Endothelial cell of umbilical vein (primary cell): ENCODE results near the gene AKT2. TPM values are rescaled to one million over a fixed set of nuclear protein-coding genes. Genes with fewer than 3 reads are reported as not detected.

Experiments
- microRNA counts: library from miRNA; unstranded; fragments of <30 nt; microRNA quantifications from one replicate; lab custom pipeline; 2016
- microRNA-seq: library from miRNA; unstranded; fragments of <30 nt; microRNA quantifications from one replicate; pipeline ENCODE4 v1.2.0, GENCODE V29; 2021; ENCODE audit warnings: borderline number of aligned reads, borderline replicate concordance
- polyA plus RNA-seq, 4 experiments: library from polyadenylated mRNA; depleted of rRNA in 3 of 4; stranded (reverse) in 3 of 4; unstranded in 1 of 4; fragments of >200 nt; gene quantifications; 2 replicates each; pipeline versions ENCODE4 v1.2.1 to v1.2.3, GENCODE V29; 2011 to 2012; ENCODE audit warnings: missing spikeins in 1 of 4
- small RNA-seq: library from RNA; depleted of rRNA; stranded (forward); fragments of <200 nt; gene quantifications from one replicate; pipeline ENCODE3, GENCODE V24; 2012; ENCODE audit warnings: low replicate concordance, low read depth; ENCODE audit not compliant: insufficient read depth, insufficient read length
- total RNA-seq: library from RNA; stranded (reverse); gene quantifications from 2 replicates; pipeline ENCODE4 v1.2.3, GENCODE V29; 2021

Gene AKT2
- total and polyA plus RNA-seq, 2 donors (not counting 3 experiments of a cell fraction or from before 2014, with no cell fraction given): 65.2 to 69.8 TPM

MicroRNAs encoded within 50 kb of the gene (microRNA counts, 767-probe panel; counts per million panel counts)
- 723 counts per million, percentile 96 among the panel's probes with 10 or more counts for microRNA hsa-miR-641 (lab: Ali Mortazavi, UCI)

Small RNA genes within 50 kb of the gene (microRNA-seq; reads per million reads assigned to microRNA genes)
- gene MIR641: 19.2 reads per million, percentile 35 among the genes with 10 or more reads in this experiment

Small RNA genes within 50 kb of the gene (small RNA-seq; reads per million reads assigned to genes)
- gene MIR641 (2.0 reads per million), gene RNU6-945P (not detected)

Other genes starting within 250 kb of the AKT2 start
- 13.0 and 13.5 TPM in 2 replicates for gene ZNF780B, start 229.1 kb downstream of the AKT2 start, total RNA-seq
- gene ZNF780B, start 229.1 kb downstream of the AKT2 start, polyA plus RNA-seq: 2.6 and 2.8 TPM in 2 replicates
- 9.9 and 11.6 TPM in 2 replicates for gene ZNF780A, start 194.4 kb downstream of the AKT2 start, total RNA-seq
- gene ZNF780A, start 194.4 kb downstream of the AKT2 start, polyA plus RNA-seq: 5.9 and 7.3 TPM in 2 replicates
- 16.5 and 19.4 TPM in 2 replicates for gene MAP3K10, start 93.9 kb downstream of the AKT2 start, total RNA-seq
- gene MAP3K10, start 93.9 kb downstream of the AKT2 start, polyA plus RNA-seq: 6.3 and 7.7 TPM in 2 replicates
- not detected in 2 replicates for gene TTC9B, start 67.0 kb downstream of the AKT2 start, total RNA-seq
- not detected in 2 replicates for gene TTC9B, start 67.0 kb downstream of the AKT2 start, polyA plus RNA-seq
- not detected in 2 replicates for gene CCNP, start 58.7 kb downstream of the AKT2 start, total RNA-seq
- gene CCNP, start 58.7 kb downstream of the AKT2 start, polyA plus RNA-seq: 0.10 TPM in 1 of 2 replicates, not detected in the other
- gene C19orf47, start 63.1 kb upstream of the AKT2 start, total RNA-seq: 16.4 and 17.3 TPM in 2 replicates
- gene C19orf47, start 63.1 kb upstream of the AKT2 start, polyA plus RNA-seq: 27.0 and 29.2 TPM in 2 replicates
- gene PLD3, start 63.4 kb upstream of the AKT2 start, total RNA-seq: 166 and 172 TPM in 2 replicates
- 479 and 620 TPM in 2 replicates for gene PLD3, start 63.4 kb upstream of the AKT2 start, polyA plus RNA-seq
- not detected in 2 replicates for gene HIPK4, start 104.8 kb upstream of the AKT2 start, total RNA-seq
- gene HIPK4, start 104.8 kb upstream of the AKT2 start, polyA plus RNA-seq: 0.12 and 0.19 TPM in 2 replicates
- gene PRX, start 128.0 kb upstream of the AKT2 start, total RNA-seq: 1.3 and 1.7 TPM in 2 replicates
- 0.43 and 0.80 TPM in 2 replicates for gene PRX, start 128.0 kb upstream of the AKT2 start, polyA plus RNA-seq
- gene SERTAD1, start 140.6 kb upstream of the AKT2 start, total RNA-seq: 8.8 and 10.0 TPM in 2 replicates
- gene SERTAD1, start 140.6 kb upstream of the AKT2 start, polyA plus RNA-seq: 15.3 and 16.9 TPM in 2 replicates
- gene SERTAD3, start 159.0 kb upstream of the AKT2 start, total RNA-seq: 29.9 and 32.0 TPM in 2 replicates
- gene SERTAD3, start 159.0 kb upstream of the AKT2 start, polyA plus RNA-seq: 13.3 and 17.7 TPM in 2 replicates
- gene BLVRB, start 180.4 kb upstream of the AKT2 start, total RNA-seq: 30.8 and 35.8 TPM in 2 replicates
- gene BLVRB, start 180.4 kb upstream of the AKT2 start, polyA plus RNA-seq: 113 and 175 TPM in 2 replicates
- gene SPTBN4, start 181.7 kb upstream of the AKT2 start, total RNA-seq: not detected in 2 replicates
- 0.03 and 0.33 TPM in 2 replicates for gene SPTBN4, start 181.7 kb upstream of the AKT2 start, polyA plus RNA-seq